PC-3 (cell line): ENCODE measurements around the gene HAUS7.

Experiments
- EZH2 ChIP-seq: fragments of 300-600 bp; sonication (generic); IDR thresholded peaks from one replicate; pipeline ENCODE4 v1.6.1; 2017; ENCODE audit warnings: antibody characterized with exemption, mild to moderate bottlenecking, low read length; ENCODE audit not compliant: unreplicated experiment
- TF ChIP-seq, protein P1 (sequence below): fragments of 300-600 bp; sonication (generic); conservative IDR thresholded peaks from 2 replicates; pipeline ENCODE4 v1.5.1; 2017; ENCODE audit warnings: antibody characterized with exemption, low read depth, mild to moderate bottlenecking, low read length

GRCh38 chrX:153495362-153495751 is 25.0 kb upstream of the HAUS7 start:
- TF ChIP-seq, protein P1, sequence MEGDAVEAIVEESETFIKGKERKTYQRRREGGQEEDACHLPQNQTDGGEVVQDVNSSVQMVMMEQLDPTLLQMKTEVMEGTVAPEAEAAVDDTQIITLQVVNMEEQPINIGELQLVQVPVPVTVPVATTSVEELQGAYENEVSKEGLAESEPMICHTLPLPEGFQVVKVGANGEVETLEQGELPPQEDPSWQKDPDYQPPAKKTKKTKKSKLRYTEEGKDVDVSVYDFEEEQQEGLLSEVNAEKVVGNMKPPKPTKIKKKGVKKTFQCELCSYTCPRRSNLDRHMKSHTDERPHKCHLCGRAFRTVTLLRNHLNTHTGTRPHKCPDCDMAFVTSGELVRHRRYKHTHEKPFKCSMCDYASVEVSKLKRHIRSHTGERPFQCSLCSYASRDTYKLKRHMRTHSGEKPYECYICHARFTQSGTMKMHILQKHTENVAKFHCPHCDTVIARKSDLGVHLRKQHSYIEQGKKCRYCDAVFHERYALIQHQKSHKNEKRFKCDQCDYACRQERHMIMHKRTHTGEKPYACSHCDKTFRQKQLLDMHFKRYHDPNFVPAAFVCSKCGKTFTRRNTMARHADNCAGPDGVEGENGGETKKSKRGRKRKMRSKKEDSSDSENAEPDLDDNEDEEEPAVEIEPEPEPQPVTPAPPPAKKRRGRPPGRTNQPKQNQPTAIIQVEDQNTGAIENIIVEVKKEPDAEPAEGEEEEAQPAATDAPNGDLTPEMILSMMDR: no peak
- TF ChIP-seq EZH2: no peak
